Activated CD8-positive, alpha-beta memory T cell treated with anti-CD3 and anti-CD28 coated beads, Interleukin-2, amount 50 U/mL, for 1 hour (primary cell): ENCODE data around the gene USF2.

ENCODE experiments used
- DNase-seq: peaks from one replicate; pipeline ENCODE4 v3.0.0-alpha.2; 2020; ENCODE audit errors: extremely low read depth

Gene USF2

GRCh38 chr19:35301961-35302360 lies 33.2 kb downstream of the USF2 start:
- no peak for DNase-seq

GRCh38 chr19:35302446-35302845 lies 33.7 kb downstream of the USF2 start:
- no peak for DNase-seq

GRCh38 chr19:35303357-35303915 lies 34.7 kb downstream of the USF2 start:
- DNase-seq: no peak

GRCh38 chr19:35304036-35304435 lies 35.3 kb downstream of the USF2 start:
- no peak for DNase-seq

GRCh38 chr19:35305181-35305580 lies 36.4 kb downstream of the USF2 start:
- no peak for DNase-seq

GRCh38 chr19:35306473-35307246 lies 37.9 kb downstream of the USF2 start:
- DNase-seq: no peak

- no peak for DNase-seq
Observed at GRCh38 chr19:35307931-35308330, 39.2 kb downstream of the USF2 start.

- DNase-seq: no peak
Observed at GRCh38 chr19:35308910-35309309, 40.1 kb downstream of the USF2 start.

GRCh38 chr19:35309481-35310279 lies 40.9 kb downstream of the USF2 start:
- no peak for DNase-seq

GRCh38 chr19:35310331-35310730 lies 41.6 kb downstream of the USF2 start:
- DNase-seq: no peak

GRCh38 chr19:35310811-35311465 lies 42.2 kb downstream of the USF2 start:
- no peak for DNase-seq

GRCh38 chr19:35311901-35312665 lies 43.3 kb downstream of the USF2 start:
- no peak for DNase-seq

GRCh38 chr19:35313587-35313986 lies 44.8 kb downstream of the USF2 start:
- no peak for DNase-seq

- DNase-seq: no peak
Observed at GRCh38 chr19:35314031-35314430, 45.3 kb downstream of the USF2 start.

GRCh38 chr19:35314858-35315470 lies 46.2 kb downstream of the USF2 start:
- no peak for DNase-seq

- no peak for DNase-seq
Observed at GRCh38 chr19:35315883-35316282, 47.1 kb downstream of the USF2 start.

GRCh38 chr19:35316560-35316959 lies 47.8 kb downstream of the USF2 start:
- DNase-seq: no peak

GRCh38 chr19:35317464-35318043 lies 48.8 kb downstream of the USF2 start:
- no peak for DNase-seq

GRCh38 chr19:35318679-35319448 lies 50.1 kb downstream of the USF2 start:
- DNase-seq: no peak
